ENCODE results near the gene HBS1L. TPM values are rescaled to one million over a fixed set of nuclear protein-coding genes. Genes with fewer than 3 reads are reported as not detected.
"Not testable (repeated sequence)": the region's sequence is repeated elsewhere in the genome, so short reads cannot be mapped to it uniquely, and the experiment has no call there.

Gene HBS1L
- total RNA-seq, 2 donors from 2014 or later = 48.9 to 50.0 TPM

DNA sequence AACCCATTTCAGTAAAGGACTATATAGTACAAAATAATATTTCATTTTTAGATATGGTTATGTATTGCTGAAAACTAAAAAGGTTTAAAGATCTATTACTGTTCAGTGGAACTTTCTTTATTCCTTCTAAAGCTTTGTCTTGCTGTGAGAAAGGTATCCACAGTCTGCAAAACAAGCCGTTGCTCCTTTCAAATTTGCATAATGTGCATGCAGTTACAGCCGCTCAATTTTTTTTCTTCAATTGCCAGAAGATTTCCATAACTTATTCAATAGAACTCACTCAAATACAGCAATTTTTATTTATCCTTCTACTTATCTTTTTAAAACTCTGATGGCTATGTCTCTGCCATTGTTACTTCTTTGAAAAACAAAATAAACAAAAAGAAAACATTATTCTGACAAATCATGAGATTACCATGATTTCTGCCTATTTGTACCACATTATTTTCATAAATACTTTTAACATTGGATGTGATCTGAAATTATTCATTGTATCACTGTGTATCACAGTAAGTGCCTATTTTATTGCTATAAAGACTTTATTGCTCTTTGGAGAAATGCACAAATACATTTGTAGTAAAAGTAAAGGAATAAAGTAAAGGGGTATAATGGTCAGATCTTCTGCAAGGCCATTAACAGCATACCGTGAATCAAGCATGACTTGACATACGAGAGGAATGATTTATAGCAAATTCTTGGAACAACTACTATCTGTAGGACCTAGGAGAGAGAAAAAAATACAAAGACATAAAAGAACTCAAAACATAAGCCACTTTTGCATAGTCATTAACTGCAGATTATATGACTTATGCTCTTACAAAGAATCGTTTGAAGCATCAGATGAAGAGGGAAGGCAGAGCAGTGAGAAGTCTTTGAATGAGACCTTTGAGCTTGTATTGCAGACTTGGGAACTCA lies 29.6 kb upstream of the HBS1L start:
- ATAC-seq (no peak), DNase-seq (no peak)
- intact Hi-C loops (cut with DNase I, micrococcal nuclease) = no loop called here

DNA sequence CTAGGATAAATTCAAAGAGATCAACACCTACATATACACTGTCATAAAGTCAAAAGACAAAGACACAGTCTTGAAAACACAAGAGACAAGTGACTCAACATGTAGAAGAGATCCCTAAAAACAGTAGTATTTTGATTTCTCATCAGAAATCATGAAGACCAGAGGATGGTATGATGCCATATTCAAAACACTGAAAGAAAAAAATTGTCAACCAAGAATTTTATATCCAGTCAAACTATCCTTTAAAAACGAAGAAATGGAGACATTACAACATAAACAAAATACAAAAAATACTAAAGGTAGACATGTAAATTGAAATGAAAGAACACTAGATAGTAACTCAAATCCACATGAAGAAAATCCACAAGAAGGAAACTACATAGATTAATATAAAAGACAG lies 27.3 kb upstream of the HBS1L start:
- no peak for ATAC-seq
- DNase-seq = no peak
- intact Hi-C loops (cut with DNase I, micrococcal nuclease) = no loop called here

DNA sequence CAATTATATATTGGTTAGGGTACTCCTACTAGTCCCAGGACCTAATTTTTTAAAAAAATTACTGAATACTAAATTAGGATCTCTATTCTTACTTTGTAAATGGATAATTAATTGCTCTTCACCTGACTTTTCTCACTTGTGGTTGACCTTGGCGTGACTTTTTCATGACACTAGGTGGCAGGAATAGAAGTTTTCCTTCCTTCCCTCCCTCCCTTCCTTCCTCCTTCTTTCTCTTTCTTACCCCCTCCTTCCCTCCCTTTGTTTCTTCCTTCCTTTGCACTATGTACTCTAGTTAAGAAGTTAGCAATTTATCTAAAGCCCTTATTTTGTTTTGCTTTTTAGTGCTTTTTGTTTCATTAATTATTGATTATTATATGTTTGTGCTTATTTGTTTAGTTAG lies 20.4 kb upstream of the HBS1L start:
- intact Hi-C loops (cut with DNase I, micrococcal nuclease) = no loop called here
- ATAC-seq (no peak), DNase-seq (no peak)

GRCh38 chr6:135073756-135074393 lies 19.3 kb upstream of the HBS1L start:
- DNase-seq = no peak
- no peak for ATAC-seq
- intact Hi-C loops (cut with DNase I, micrococcal nuclease) = no loop called here

DNA sequence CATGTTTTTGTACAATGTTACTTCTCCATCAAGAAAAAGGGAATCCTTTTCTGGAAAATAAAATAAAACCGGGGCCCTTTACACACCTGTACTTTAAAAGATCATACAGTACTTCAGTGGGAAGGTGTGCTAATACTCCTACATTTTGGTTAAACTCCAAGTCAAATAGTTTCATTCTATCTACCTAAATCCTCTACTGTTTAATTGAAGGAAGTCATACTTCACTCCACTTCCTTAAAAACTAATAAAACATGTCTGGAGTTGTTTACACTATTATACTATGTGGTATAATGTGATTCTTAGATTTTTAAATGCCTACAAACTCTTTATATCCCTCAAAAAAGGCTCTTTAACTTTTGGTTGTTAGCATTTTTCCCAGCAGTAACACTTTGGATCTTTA lies 18.6 kb upstream of the HBS1L start:
- ATAC-seq = no peak
- no peak for DNase-seq
- intact Hi-C loops (cut with DNase I, micrococcal nuclease) = no loop called here

DNA sequence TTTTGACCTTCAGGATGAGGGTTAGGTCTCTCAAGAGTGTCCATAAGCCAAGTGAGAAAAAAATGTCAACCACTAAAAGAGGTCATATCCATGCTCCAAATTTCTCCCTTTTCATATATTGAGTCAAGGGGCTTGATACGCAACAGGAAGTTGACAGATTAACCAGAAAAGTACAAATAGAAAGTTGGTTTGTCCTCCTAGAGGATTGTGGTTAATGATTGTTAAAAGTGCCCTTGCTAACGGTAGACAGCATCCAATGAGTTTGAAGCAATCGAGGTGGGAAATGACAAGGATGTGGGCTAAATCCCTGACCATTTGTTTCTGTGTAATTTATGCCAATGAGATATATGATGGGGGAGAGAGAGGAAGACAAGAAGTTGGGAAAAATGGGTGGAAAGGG lies 18.1 kb upstream of the HBS1L start:
- DNase-seq = no peak
- intact Hi-C loops (cut with DNase I, micrococcal nuclease) = no loop called here
- no peak for ATAC-seq

GRCh38 chr6:135071541-135071940 lies 16.9 kb upstream of the HBS1L start:
- DNase-seq (no peak), ATAC-seq (no peak)
- intact Hi-C loops (cut with DNase I, micrococcal nuclease) = no loop called here

- intact Hi-C loops (cut with DNase I, micrococcal nuclease) = no loop called here
- DNase-seq = no peak
- ATAC-seq = no peak
Measured at GRCh38 chr6:135067911-135068310, 13.3 kb upstream of the HBS1L start.

DNA sequence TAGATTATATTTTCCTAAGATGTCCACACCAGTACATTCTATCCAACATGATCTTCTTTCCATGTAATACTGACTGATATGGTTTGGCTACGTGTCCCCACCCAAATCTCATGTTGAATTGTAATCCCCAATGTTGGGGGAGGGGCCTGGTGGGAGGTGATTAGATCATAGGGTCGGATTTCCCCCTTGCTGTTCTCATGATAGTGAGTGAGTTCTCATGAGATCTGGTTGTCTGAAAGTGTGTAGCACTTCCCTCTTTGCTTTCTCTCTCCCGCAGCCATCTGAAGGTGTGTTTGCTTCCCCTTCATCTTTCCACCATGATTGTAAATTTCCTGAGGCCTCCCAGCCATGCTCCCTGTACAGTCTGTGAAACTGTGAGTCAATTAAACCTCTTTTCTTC lies 12.2 kb upstream of the HBS1L start:
- no peak for DNase-seq
- ATAC-seq = no peak
- intact Hi-C loops (cut with DNase I, micrococcal nuclease) = no loop called here

GRCh38 chr6:135066397-135066796 lies 11.8 kb upstream of the HBS1L start:
- ATAC-seq (no peak), DNase-seq (no peak)
- intact Hi-C loops (cut with DNase I, micrococcal nuclease) = no loop called here

DNA sequence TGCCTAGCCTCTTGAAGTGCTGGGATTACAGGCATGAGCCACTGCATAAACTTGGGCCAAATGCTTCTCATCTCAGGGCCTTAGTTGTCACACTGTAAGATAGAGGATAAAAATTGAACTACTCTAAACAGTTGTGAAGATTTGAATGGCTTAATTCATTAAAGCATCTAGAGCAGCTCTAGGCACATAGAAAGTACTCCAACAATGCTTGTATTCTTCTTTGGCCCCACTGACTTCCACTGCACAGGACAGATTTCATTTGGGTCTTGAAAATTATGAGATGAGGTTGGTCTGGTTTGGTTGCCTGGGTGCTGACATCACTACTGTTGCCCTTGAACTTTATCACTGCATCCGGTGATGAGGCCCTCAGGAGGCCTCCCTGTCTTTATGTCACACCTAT lies 10.0 kb upstream of the HBS1L start:
- intact Hi-C loops (cut with DNase I, micrococcal nuclease) = no loop called here
- no peak for ATAC-seq

GRCh38 chr6:135063926-135064325 lies 9.3 kb upstream of the HBS1L start:
- intact Hi-C loops (cut with DNase I, micrococcal nuclease) = no loop called here
- ATAC-seq = no peak

More for the DNA sequence above, 10.0 kb upstream of the HBS1L start:
- no peak for DNase-seq

GRCh38 chr6:135062735-135063134 lies 8.1 kb upstream of the HBS1L start:
- ATAC-seq (peak; percentile 78), DNase-seq (peak; percentile 9 to 35)
- intact Hi-C loops (cut with DNase I, micrococcal nuclease) = no loop called here

More at GRCh38 chr6:135063926-135064325, 9.3 kb upstream of the HBS1L start:
- no peak for DNase-seq

GRCh38 chr6:135060076-135060475 lies 5.5 kb upstream of the HBS1L start:
- no peak for DNase-seq
- intact Hi-C loops (cut with DNase I, micrococcal nuclease) = no loop called here
- no peak for ATAC-seq

DNA sequence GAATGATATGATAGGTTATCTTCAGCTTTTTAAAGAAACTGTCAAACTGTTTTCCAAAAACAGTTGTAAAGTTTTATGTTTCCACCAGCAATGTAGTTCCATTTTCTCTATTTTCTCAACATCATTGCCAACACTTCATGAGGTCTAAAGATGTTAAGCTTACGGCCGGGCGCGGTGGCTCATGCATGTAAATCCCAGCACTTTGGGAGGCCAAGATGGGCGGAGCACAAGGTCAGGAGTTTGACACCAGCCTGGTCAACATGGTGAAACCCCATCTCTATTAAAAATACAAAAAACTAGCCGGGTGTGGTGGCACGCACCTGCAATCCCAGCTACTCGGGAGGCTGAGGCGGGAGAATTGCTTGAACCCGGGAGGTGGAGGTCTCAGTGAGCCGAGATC lies 3.7 kb upstream of the HBS1L start:
- intact Hi-C loops (cut with DNase I, micrococcal nuclease); DNase-seq; ATAC-seq: not testable (repeated sequence)

- intact Hi-C loops (cut with DNase I, micrococcal nuclease) = no loop called here
- no peak for ATAC-seq
- no peak for DNase-seq
Measured at GRCh38 chr6:135056632-135057031, 2.0 kb upstream of the HBS1L start.

- intact Hi-C loops (cut with DNase I, micrococcal nuclease) = no loop called here
- no peak for DNase-seq
- ATAC-seq = peak; percentile 18
Measured at GRCh38 chr6:135054226-135054568, 425 bp downstream of the HBS1L start.

DNA sequence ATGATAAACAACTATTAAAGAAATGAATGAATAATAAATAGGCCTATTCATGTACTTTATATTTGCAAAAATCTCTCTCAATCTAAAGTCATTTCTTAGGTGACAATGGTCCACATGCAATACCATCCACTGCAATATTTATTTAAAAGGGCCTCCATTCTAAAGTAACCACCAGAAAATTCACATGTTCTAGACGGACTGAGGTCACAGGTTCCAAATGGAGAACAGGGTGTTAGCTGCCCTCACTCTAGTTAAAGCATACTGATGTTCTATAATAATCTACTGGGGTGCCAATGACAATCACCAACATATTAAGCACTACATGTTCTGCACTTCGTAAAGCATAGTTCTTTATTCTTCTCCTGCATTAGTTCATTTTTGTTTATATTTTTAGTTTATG lies 1.2 kb downstream of the HBS1L start:
- ATAC-seq (no peak), DNase-seq (no peak)
- intact Hi-C loops (cut with DNase I, micrococcal nuclease) = no loop called here

- intact Hi-C loops (cut with DNase I, micrococcal nuclease) = no loop called here
- no peak for ATAC-seq
- no peak for DNase-seq
Measured at GRCh38 chr6:135052939-135053338, 1.7 kb downstream of the HBS1L start.

- ATAC-seq = no peak
- DNase-seq = no peak
- intact Hi-C loops (cut with DNase I, micrococcal nuclease) = no loop called here
Measured at GRCh38 chr6:135048915-135049314, 5.7 kb downstream of the HBS1L start.

GRCh38 chr6:135047336-135047735 lies 7.3 kb downstream of the HBS1L start:
- intact Hi-C loops (cut with DNase I, micrococcal nuclease) = no loop called here
- ATAC-seq (no peak), DNase-seq (no peak)
